Measurements from ENCODE around the gene FRMD1. TPM values are rescaled to one million over a fixed set of nuclear protein-coding genes. Genes with fewer than 3 reads are reported as not detected.

Gene FRMD1
- total and polyA plus RNA-seq, 2 donors (not counting 3 experiments of a cell fraction or from before 2014, with no cell fraction given), result not detected

DNA sequence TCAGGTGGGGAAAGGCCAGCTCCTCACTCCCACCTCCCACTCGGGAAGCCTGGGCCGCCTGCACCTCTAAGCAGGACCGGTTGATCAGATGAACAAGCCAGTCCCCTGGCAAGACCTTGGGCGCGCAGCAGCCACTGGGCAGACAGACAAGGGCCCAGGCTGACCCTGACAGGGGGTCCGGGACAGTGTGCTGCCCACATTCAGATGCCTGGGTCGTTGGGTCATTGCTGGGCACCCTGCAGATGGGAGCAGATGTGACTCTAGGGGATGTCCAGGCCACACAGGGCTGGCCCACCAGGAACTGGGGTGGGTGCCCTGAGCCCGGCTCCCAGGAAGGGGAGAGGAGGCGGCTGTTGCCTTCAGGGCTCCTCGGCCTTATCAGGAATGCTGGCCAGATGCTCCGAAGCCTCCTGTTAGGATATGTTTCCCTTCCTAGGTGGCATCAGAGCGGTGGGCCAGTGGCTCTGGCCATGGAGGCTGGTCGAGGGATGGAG is 17.3 kb upstream of the FRMD1 start:
- Histone ChIP-seq H2AFZ (ENCODE audit: low read depth, low read length) (no peak overlapping the region), H3K9ac (replicated peaks; ENCODE audit: extremely low read depth, insufficient read depth, low read length) (no peak overlapping the region), H3K27ac (ENCODE audit: insufficient read depth, low read depth, low read length) (no peak overlapping the region), H3K4me3 (replicated peaks in 1 of 3; ENCODE audit: insufficient read depth in 1 of 3, low read depth in 1 of 3, low read length in 3 of 3) (no peak overlapping the region), H4K20me1 (replicated peaks; ENCODE audit: control insufficient read depth, extremely low read depth, insufficient read depth, low read length) (no peaks in the 10 kb centered on the region), H3K36me3 (ENCODE audit: control insufficient read depth in 2 of 2, extremely low read depth in 1 of 2, insufficient read depth in 2 of 2, low read length in 2 of 2) (no peaks in the 10 kb centered on the region), H3K4me2 (ENCODE audit: insufficient read depth, low read length) (no peak overlapping the region), H3K79me2 (ENCODE audit: control insufficient read depth, insufficient read depth, low read length) (no peaks in the 10 kb centered on the region), H3K9me1 (replicated peaks; ENCODE audit: control insufficient read depth, extremely low read depth, insufficient read depth, low read length) (no peaks in the 10 kb centered on the region), H3K27me3 (ENCODE audit: control insufficient read depth in 2 of 2, insufficient read depth in 2 of 2, low read length in 2 of 2) (peaks cover 0 to 5% of the 10 kb centered on the region in 2 experiments), H3K9me3 (replicated peaks; ENCODE audit: control insufficient read depth, insufficient read depth, low read length) (no peaks in the 10 kb centered on the region), H3K4me1 (ENCODE audit: control insufficient read depth, extremely low read depth, insufficient read depth, low read length) (no peaks in the 10 kb centered on the region)
- POLR2A ChIA-PET, result no interaction called here
- no peak for DNase-seq (ENCODE audit: low read depth, low spot score)
- no peak for FAIRE-seq
- no TSS peak for BruUV-seq (replicated peaks)
- no peak for TF ChIP-seq MYC (IDR thresholded peaks at IDR 0.05; ENCODE audit: low read depth, low read length)
- TF ChIP-seq GATA2 (IDR thresholded peaks at IDR 0.05; ENCODE audit: insufficient read depth, insufficient read length, low read depth, low read length), result no peak
- TF ChIP-seq POLR2A (IDR thresholded peaks at IDR 0.05; ENCODE audit: low read depth, low read length), result no peak
- TF ChIP-seq, protein P1, sequence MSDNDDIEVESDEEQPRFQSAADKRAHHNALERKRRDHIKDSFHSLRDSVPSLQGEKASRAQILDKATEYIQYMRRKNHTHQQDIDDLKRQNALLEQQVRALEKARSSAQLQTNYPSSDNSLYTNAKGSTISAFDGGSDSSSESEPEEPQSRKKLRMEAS (IDR thresholded peaks at IDR 0.05; ENCODE audit: insufficient read depth, insufficient read length), result no peak
- no peak for TF ChIP-seq EZH2 (IDR thresholded peaks at IDR 0.05; ENCODE audit: borderline replicate concordance, low read depth, low read length, severe bottlenecking)
- TF ChIP-seq FOS (IDR thresholded peaks at IDR 0.05; ENCODE audit: borderline replicate concordance, insufficient read depth, low read length), result no peak
- TF ChIP-seq, protein P2, sequence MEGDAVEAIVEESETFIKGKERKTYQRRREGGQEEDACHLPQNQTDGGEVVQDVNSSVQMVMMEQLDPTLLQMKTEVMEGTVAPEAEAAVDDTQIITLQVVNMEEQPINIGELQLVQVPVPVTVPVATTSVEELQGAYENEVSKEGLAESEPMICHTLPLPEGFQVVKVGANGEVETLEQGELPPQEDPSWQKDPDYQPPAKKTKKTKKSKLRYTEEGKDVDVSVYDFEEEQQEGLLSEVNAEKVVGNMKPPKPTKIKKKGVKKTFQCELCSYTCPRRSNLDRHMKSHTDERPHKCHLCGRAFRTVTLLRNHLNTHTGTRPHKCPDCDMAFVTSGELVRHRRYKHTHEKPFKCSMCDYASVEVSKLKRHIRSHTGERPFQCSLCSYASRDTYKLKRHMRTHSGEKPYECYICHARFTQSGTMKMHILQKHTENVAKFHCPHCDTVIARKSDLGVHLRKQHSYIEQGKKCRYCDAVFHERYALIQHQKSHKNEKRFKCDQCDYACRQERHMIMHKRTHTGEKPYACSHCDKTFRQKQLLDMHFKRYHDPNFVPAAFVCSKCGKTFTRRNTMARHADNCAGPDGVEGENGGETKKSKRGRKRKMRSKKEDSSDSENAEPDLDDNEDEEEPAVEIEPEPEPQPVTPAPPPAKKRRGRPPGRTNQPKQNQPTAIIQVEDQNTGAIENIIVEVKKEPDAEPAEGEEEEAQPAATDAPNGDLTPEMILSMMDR (IDR thresholded peaks at IDR 0.05; ENCODE audit: extremely low read depth in 1 of 2, insufficient read depth in 1 of 2, low read depth in 1 of 2, low read length in 2 of 2), result no peak
- TF ChIP-seq JUN (IDR thresholded peaks at IDR 0.05; ENCODE audit: borderline replicate concordance, insufficient read depth, insufficient read length, low read depth), result no peak
- no peak for TF ChIP-seq POLR2AphosphoS5 (IDR thresholded peaks at IDR 0.05; ENCODE audit: insufficient read depth, low read depth, low read length)
- dilution Hi-C loops (cut with MboI; ENCODE audit: extremely low pct_ligation_motif_present, low sequenced_read_pairs) (no loop called here), intact Hi-C loops (cut with micrococcal nuclease) (no loop called here)
- CTCF ChIA-PET, result no interaction called here
